Erythroblast (primary cell): ENCODE measurements around the gene IFNLR1.

Source experiments
- DNase-seq, 2 experiments: peaks; one replicate each; lab custom pipeline; 2025; lab: John Stamatoyannopoulos, UW
- GATA1 ChIP-seq: IDR thresholded peaks from 2 replicates; pipeline ENCODE4 v1.6.1; 2011; ENCODE audit warnings: low read depth, mild to moderate bottlenecking, control low read depth, low read length, moderate library complexity
- POLR2A ChIP-seq: IDR thresholded peaks from 2 replicates; pipeline ENCODE4 v1.6.1; 2011; ENCODE audit warnings: mild to moderate bottlenecking, low read length

The IFNLR1 gene

GRCh38 chr1:24179251-24179840, 7.7 kb downstream of the IFNLR1 start:
- no peak for DNase-seq
- TF ChIP-seq POLR2A: no peak
- no peak for TF ChIP-seq GATA1

- TF ChIP-seq POLR2A (no peak), GATA1 (no peak)
Measured at GRCh38 chr1:24178407-24178806, 8.7 kb downstream of the IFNLR1 start.

GRCh38 chr1:24177161-24177560, 9.9 kb downstream of the IFNLR1 start:
- TF ChIP-seq GATA1: no peak
- no peak for TF ChIP-seq POLR2A
- no peak for DNase-seq

More at GRCh38 chr1:24178407-24178806, 8.7 kb downstream of the IFNLR1 start:
- no peak for DNase-seq

GRCh38 chr1:24175033-24175755, 11.9 kb downstream of the IFNLR1 start:
- DNase-seq: no peak
- TF ChIP-seq POLR2A (no peak), GATA1 (no peak)

GRCh38 chr1:24173638-24174575, 13.2 kb downstream of the IFNLR1 start:
- no peak for DNase-seq
- no peak for TF ChIP-seq GATA1
- no peak for TF ChIP-seq POLR2A

- DNase-seq: no peak
- TF ChIP-seq POLR2A: no peak
Measured at GRCh38 chr1:24172598-24172997, 14.5 kb downstream of the IFNLR1 start.

- TF ChIP-seq POLR2A (no peak), GATA1 (no peak)
- no peak for DNase-seq
Measured at GRCh38 chr1:24169286-24169685, 17.8 kb downstream of the IFNLR1 start.

- DNase-seq: no peak
- no peak for TF ChIP-seq GATA1
- no peak for TF ChIP-seq POLR2A
Measured at GRCh38 chr1:24168245-24168644, 18.8 kb downstream of the IFNLR1 start.

- no peak for TF ChIP-seq POLR2A
- TF ChIP-seq GATA1: no peak
- DNase-seq: no peak
Measured at GRCh38 chr1:24167008-24167407, 20.1 kb downstream of the IFNLR1 start.

GRCh38 chr1:24165500-24165899, 21.6 kb downstream of the IFNLR1 start:
- no peak for TF ChIP-seq POLR2A
- no peak for TF ChIP-seq GATA1
- DNase-seq: no peak

- no peak for DNase-seq
Measured at GRCh38 chr1:24164004-24164403, 23.1 kb downstream of the IFNLR1 start.

GRCh38 chr1:24162201-24162600, 24.9 kb downstream of the IFNLR1 start:
- DNase-seq: no peak
- TF ChIP-seq POLR2A (no peak), GATA1 (no peak)

More at GRCh38 chr1:24164004-24164403, 23.1 kb downstream of the IFNLR1 start:
- no peak for TF ChIP-seq GATA1
- TF ChIP-seq POLR2A: no peak

GRCh38 chr1:24161270-24161669, 25.8 kb downstream of the IFNLR1 start:
- DNase-seq: no peak
- no peak for TF ChIP-seq GATA1
- no peak for TF ChIP-seq POLR2A

- DNase-seq: no peak
- no peak for TF ChIP-seq POLR2A
- TF ChIP-seq GATA1: no peak
Measured at GRCh38 chr1:24159366-24159765, 27.7 kb downstream of the IFNLR1 start.
